Measurements from ENCODE around the gene ADAMTS12.

Gene ADAMTS12

DNA sequence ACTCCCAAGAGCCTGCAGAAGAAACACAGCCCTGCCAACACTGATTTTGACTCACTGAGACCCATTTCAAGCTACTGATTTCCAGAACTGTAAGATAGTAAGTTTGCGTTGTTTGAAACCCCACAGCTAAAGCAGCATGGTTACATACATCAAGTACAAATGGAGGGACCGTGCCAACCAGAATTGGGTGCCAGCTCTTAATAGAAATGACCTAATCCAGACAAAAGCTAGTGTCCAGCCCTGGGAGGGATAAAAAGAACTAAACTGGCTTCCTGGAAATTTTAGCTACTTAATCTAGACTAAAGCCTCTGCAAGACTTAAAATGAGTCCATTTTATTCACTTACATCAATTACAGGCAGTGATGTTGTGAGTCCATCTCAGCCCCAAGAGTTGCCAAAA is 122.6 kb downstream of the ADAMTS12 start:
- Histone ChIP-seq H3K9me3 (no peaks in the 10 kb centered on the region), H3K27ac (peak overlapping the region in 1 of 2 donors; percentile 20), H3K36me3 (no peaks in the 10 kb centered on the region), H3K4me3 (no peak overlapping the region), H3K4me1 (peaks cover 0 to 46% (median 15%) of the 10 kb centered on the region in 4 donors), H3K27me3 (no peaks in the 10 kb centered on the region)
- intact Hi-C loops (cut with DNase I; ENCODE audit: low total_unique reads), result no loop called here
- TF ChIP-seq, protein P1, sequence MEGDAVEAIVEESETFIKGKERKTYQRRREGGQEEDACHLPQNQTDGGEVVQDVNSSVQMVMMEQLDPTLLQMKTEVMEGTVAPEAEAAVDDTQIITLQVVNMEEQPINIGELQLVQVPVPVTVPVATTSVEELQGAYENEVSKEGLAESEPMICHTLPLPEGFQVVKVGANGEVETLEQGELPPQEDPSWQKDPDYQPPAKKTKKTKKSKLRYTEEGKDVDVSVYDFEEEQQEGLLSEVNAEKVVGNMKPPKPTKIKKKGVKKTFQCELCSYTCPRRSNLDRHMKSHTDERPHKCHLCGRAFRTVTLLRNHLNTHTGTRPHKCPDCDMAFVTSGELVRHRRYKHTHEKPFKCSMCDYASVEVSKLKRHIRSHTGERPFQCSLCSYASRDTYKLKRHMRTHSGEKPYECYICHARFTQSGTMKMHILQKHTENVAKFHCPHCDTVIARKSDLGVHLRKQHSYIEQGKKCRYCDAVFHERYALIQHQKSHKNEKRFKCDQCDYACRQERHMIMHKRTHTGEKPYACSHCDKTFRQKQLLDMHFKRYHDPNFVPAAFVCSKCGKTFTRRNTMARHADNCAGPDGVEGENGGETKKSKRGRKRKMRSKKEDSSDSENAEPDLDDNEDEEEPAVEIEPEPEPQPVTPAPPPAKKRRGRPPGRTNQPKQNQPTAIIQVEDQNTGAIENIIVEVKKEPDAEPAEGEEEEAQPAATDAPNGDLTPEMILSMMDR (IDR thresholded peaks at IDR 0.05), result no peak
- DNase-seq, result no peak

DNA sequence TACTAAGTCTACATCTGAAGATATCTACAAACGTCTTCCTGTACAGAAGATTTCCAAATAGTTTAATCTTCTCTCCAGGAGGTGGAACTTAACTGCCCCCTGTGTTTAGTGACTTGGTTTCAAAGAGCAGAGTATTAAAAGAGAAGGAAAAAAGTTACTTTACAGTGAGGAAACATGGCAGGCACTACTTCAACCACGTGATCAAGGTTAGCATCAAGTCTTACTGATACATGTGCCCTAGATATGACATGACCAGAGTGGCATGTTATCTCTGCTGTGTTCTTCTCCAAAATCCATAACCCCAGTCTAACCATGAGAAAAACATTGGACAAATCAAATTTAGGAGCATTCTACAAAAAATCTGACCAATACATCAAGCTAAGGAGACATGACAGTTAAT is 125.8 kb downstream of the ADAMTS12 start:
- Histone ChIP-seq H3K27me3 (no peaks in the 10 kb centered on the region), H3K27ac (no peak overlapping the region), H3K9me3 (no peaks in the 10 kb centered on the region), H3K4me3 (no peak overlapping the region), H3K36me3 (no peaks in the 10 kb centered on the region), H3K4me1 (peaks cover 0 to 29% (median 8%) of the 10 kb centered on the region in 4 donors)
- TF ChIP-seq, protein P1 (IDR thresholded peaks at IDR 0.05), result no peak
- intact Hi-C loops (cut with DNase I; ENCODE audit: low total_unique reads), result no loop called here
- DNase-seq, result no peak

DNA sequence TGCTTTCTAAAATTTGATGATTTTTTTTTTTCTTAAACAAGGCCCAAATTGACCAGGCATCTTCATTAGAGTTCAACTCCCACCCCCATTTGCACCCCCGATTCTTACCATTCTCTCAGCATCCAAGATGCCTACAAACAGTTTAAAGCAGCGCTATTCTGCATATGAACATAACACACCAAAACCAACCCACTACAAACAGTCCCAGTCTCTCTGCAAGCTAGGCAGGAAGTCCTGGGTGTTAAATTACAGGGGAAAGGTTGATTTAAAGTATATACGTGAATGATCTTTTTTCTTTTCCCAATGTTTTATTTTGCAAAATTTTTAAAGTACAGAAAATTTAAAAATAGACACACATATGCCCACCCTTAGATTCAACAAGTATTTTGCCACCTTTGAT is 127.0 kb downstream of the ADAMTS12 start:
- H3K4me1 ChIP-seq, result peaks cover 0 to 26% (median 6%) of the 10 kb centered on the region in 4 donors
- H3K36me3 ChIP-seq, result no peaks in the 10 kb centered on the region
- H3K27me3 ChIP-seq, result no peaks in the 10 kb centered on the region
- intact Hi-C loops (cut with DNase I; ENCODE audit: low total_unique reads), result no loop called here
- TF ChIP-seq, protein P1 (IDR thresholded peaks at IDR 0.05), result no peak
- no peak for DNase-seq
- H3K9me3 ChIP-seq, result no peaks in the 10 kb centered on the region
- no peak overlapping the region for H3K4me3 ChIP-seq
- H3K27ac ChIP-seq, result no peak overlapping the region

DNA sequence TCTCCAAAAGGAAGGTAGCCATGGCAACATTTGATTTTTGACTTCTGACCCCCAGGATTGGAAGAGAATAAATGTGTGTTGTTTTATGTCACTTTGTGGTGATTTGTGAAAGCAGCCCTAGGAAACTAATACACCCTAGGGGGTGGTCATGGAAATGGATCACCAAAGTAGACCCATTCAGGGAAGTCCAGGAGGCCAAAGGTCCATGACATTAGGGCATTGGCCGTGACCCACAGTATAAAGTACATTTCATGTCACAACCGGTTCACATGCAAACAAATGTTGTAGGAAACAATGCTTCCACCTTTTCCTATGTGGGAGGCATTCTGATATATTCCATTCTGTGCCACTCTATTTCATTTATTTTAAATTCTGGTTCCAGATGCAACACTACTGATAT is 128.4 kb downstream of the ADAMTS12 start:
- Histone ChIP-seq H3K9me3 (no peaks in the 10 kb centered on the region), H3K36me3 (no peaks in the 10 kb centered on the region), H3K27me3 (no peaks in the 10 kb centered on the region), H3K4me1 (peaks cover 0 to 13% (median 0%) of the 10 kb centered on the region in 4 donors), H3K27ac (no peak overlapping the region), H3K4me3 (no peak overlapping the region)
- intact Hi-C loops (cut with DNase I; ENCODE audit: low total_unique reads), result no loop called here
- TF ChIP-seq, protein P1 (IDR thresholded peaks at IDR 0.05), result no peak
- no peak for DNase-seq

DNA sequence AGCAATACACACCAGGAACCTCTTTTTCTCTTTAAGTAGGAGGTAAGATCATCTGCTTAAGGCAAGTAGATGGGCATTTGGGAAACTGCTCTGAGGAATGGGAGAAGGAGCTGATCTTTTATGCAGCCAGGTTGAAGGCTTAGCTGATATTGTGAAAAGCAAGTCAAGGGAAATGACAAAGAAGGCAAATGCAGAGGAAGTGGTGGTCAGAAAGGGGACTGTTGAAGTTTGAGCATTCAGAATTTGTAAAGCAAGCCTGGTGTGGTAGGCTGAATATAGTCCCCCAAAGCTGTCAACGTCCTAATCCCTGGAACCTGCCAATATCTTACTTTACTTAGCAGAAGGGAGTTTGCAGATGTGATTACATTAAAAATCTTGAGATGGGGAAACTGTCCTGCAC is 128.9 kb downstream of the ADAMTS12 start:
- H3K27me3 ChIP-seq, result no peaks in the 10 kb centered on the region
- H3K27ac ChIP-seq, result no peak overlapping the region
- peaks cover 0 to 7% (median 0%) of the 10 kb centered on the region in 4 donors for H3K4me1 ChIP-seq
- intact Hi-C loops (cut with DNase I; ENCODE audit: low total_unique reads), result no loop called here
- no peaks in the 10 kb centered on the region for H3K36me3 ChIP-seq
- no peak overlapping the region for H3K4me3 ChIP-seq
- no peaks in the 10 kb centered on the region for H3K9me3 ChIP-seq
- TF ChIP-seq, protein P1 (IDR thresholded peaks at IDR 0.05), result no peak
- no peak for DNase-seq

DNA sequence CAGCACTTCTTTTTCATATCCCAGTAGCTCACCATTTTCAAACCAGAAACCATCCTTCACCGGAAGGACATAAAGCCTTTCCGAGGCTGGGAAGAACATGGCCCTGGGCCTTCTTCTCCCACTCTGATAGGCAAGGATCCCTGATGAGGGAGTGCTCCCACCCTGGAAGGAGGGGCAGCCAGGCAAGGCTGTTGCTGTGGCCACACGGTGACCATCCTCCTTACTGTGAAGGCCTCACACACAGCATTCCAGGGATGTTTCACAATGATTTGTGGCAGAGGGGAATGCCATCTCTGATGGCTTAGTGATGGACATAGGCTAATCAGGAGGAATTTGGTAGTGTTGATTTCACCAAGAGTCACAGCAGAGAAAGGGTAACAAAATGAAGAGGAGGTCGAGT is 130.7 kb downstream of the ADAMTS12 start:
- H3K27ac ChIP-seq, result no peak overlapping the region
- peaks cover 0 to 3% (median 0%) of the 10 kb centered on the region in 4 donors for H3K4me1 ChIP-seq
- H3K4me3 ChIP-seq, result no peak overlapping the region
- H3K9me3 ChIP-seq, result no peaks in the 10 kb centered on the region
- no peaks in the 10 kb centered on the region for H3K36me3 ChIP-seq
- TF ChIP-seq, protein P1 (IDR thresholded peaks at IDR 0.05), result no peak
- intact Hi-C loops (cut with DNase I; ENCODE audit: low total_unique reads), result no loop called here
- H3K27me3 ChIP-seq, result no peaks in the 10 kb centered on the region
- DNase-seq, result no peak

All from tibial artery (tissue), 4 donors.